Suppressor macrophage treated with lipopolysaccharide for 4 hours (primary cell): Measurements from ENCODE around the gene CDH15.

Source experiments
- DNase-seq: peaks from one replicate; pipeline ENCODE4 v3.0.0-alpha.2; 2020

Gene CDH15

DNA sequence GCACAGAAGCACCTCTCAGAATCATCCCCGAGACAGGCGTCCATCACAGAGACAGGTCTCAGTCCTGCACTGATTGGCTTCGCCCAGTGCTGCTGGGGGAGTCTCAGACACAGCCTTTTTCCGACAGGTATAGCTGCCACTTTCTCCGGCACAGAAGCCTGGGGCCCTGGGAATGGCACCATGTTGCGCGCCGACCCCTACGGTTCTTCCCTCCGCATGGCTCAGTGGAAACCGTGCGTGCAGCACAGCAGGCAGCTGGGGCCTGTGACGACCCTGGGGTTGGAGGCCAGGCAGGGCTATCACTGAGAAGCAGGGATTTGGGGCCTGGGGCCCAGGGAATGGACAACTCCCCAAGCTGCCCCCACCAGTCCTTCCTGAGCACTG lies 29.7 kb upstream of the CDH15 start:
- no peak for DNase-seq

- DNase-seq: peak; percentile 13
Measured at GRCh38 chr16:89142474-89143195, 28.9 kb upstream of the CDH15 start.

- DNase-seq: no peak
Measured at GRCh38 chr16:89143201-89143741, 28.3 kb upstream of the CDH15 start.

DNA sequence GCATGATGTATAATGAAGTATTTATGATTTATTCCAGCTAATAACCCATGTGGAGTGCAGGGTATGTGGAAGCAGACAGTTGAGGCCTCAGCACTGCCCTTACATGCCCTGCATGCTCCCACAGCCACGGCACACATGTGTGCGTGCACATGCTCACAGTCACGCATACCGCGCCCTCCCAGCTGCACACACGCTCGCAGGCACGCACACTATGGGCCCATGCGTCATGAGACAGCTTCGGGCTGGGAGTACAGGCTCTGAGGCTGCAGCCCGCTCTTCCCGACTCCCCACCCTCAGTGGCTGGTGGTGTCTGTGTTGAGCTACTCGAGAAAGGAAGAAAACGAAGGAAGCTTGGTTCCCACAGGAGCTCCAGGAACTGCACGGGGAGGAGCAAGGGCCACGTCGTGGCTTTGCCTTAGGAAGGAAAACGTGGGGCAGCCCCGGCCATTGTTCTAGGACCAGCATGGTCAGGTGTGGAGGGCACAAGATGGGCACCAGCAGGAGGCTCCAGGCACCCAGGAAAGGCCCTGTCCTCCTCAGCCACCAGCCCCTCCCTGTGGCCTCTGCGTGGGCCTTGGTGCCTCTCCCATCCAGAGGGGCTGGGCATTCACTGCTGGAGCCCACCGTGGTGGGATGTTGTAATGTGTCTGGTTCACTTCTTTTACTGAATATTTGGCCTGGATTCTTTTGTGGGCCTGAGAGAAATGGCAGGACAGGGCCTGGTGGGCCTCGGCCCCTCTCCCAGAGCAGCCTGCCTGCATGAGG lies 27.5 kb upstream of the CDH15 start:
- DNase-seq: no peak

- DNase-seq: no peak
Measured at GRCh38 chr16:89144681-89145080, 26.9 kb upstream of the CDH15 start.

DNA sequence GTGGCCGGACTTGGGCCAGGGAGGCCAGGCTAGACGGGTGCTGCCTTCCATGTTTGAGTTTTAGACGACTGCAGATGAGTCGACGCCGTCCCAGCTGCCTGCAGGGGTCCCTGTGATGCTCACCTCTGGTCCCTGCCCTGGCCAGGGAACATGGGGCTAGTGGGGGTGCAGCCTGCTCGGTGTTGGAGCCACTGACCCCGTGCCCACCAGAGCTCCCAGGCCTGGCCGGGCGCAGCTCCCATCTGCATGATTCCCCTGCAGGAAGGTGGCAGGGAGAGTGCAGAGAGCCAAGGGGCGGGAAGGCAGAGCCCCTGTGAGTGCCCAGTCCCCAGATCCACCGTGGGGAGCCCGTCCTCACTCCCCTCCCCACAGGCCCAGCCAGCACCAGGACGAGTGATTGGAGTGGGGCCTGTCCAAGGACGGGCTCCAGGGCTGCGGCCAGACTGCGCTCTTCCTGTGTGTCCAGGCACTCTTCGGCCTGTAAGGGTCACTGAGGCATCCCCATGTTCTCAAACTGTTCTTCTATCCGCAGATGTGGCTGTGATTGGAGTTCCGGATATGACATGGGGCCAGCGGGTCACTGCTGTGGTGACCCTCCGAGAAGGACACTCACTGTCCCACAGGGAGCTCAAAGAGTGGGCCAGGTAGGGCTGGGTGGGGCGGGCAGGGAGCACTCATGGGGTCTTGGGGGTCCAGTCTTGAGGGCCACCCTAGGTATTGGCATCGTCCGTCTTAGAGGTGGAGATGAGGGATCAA lies 26.0 kb upstream of the CDH15 start:
- DNase-seq: no peak

DNA sequence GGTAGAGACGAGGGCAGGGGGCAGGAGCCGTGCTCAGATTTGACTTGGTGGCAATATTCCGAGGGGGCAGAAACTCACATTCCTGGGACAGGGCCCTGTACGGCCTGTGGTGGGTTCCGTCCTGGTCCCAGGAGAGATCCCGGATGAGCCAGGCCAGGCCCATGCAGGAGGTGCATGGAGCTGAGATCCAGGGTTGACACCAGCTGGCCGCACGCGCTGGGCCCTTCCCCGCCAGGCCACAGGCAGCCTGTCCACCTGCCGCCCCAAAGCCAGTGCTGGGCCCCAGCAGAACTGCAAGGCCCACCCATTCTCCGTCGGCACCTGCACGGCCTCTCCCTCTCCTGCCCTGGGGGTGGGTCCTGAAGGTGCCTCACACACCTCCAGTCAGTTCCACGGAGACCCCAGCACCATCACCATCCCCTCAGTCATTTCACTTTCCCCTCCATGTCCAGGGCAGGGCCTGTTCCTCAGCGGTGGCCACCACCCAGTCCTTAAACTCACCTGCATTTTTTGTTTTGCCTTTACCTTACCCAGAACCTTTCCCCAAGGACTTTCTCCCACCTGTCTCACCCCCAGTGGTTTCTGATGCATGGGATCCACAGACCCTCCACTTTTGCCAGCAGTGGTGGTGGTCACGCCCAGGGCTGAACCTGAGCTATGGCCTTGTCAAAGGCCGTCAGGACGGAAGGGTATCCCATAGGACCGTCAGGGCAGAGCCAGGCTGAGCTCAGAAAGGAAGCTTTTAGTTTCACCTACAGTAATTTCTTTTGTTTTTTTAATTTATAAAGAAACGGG lies 25.1 kb upstream of the CDH15 start:
- no peak for DNase-seq

GRCh38 chr16:89147085-89147817 lies 24.3 kb upstream of the CDH15 start:
- no peak for DNase-seq

DNA sequence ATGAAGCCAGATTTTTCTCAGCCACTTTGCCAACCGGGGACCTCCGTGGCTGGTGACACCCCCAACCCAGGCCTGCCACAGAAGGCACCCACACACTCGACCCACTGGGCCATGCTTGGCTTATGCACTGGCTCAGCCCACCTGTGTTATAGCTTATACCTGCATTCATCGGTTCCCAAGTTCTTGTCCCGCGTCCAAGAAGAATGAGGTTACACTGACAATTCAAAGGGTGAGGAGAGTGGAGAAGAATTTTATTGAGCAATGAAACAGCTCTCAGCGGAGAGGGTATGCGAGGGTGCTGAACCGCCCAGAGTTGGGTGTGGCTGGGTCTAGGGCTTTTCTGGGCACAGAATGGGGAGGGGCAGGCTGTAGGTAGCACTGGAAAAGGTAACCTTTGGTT lies 22.2 kb upstream of the CDH15 start:
- DNase-seq: no peak

DNA sequence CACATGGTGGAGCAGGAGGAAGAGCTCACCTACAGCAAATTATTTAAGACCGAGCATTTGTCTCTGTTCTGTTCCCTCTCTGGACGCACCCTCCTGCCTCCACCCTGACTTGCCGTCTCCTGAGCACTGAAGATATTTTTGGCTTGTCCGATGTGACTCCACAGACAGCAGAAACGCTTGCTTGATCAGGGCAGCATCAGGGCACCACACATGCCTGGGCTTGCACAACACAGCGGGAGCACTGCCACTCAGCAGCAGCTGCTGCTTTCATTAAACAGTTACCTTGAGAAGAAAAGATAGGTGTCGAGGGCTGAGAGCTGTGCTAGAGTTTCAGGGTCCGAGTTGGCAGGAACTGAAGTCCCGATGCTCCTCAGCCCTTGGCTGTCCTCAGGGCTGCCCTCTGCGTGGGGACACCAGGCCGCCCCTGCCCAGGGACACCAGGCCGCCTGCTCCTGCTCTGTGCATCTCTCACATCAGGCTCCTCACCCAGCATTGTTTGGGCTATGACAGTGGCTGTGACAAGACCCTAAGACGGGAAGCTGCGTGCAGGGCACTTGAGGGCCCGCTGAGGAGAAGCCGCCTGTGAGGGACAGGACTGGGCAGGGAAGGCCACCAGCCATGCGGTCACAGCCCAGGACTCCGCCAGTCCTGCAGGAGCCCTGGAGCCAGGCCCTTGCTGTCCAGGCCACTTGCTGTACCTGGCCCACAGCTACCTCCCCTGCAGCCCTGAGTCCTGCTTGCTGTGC lies 21.3 kb upstream of the CDH15 start:
- no peak for DNase-seq

DNA sequence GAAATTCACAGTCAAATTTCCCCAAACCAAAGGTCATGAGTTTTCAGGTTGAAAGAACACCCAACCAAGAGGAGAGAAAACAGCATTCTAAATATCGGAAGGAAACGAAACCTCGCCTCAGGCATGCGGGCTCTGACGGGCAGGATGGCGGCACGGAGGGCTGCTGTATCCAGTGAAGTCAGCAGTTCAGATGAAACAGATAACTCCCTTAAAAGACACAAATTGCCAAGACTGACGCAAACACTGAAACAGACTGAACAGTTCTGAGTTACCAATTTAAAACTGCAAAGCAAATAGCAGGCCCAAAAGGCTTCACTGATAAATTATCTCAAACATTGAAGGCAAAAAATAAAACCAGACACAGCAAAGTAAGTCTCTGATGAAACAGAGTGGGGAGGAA lies 20.6 kb upstream of the CDH15 start:
- DNase-seq: no peak

- DNase-seq: peak; percentile 31
Measured at GRCh38 chr16:89152831-89153700, 18.5 kb upstream of the CDH15 start.

DNA sequence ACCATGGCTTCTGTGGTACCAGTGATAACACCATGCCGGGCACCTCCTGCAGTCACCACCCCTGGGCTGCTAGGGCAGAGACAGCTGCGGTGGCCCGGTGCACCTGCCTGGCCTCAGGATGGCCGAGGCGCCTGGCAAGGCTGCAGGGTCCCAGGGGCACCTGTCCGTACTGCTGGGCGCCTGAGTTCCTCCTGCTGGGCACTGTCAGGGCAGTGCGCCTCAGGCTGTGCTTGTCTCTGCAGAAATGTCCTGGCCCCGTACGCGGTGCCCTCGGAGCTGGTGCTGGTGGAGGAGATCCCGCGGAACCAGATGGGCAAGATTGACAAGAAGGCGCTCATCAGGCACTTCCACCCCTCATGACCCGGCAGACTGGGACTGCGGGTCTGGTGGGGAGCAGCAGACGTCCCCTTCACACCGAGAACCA lies 17.7 kb upstream of the CDH15 start:
- no peak for DNase-seq

- no peak for DNase-seq
Measured at GRCh38 chr16:89154390-89155183, 17.0 kb upstream of the CDH15 start.

DNA sequence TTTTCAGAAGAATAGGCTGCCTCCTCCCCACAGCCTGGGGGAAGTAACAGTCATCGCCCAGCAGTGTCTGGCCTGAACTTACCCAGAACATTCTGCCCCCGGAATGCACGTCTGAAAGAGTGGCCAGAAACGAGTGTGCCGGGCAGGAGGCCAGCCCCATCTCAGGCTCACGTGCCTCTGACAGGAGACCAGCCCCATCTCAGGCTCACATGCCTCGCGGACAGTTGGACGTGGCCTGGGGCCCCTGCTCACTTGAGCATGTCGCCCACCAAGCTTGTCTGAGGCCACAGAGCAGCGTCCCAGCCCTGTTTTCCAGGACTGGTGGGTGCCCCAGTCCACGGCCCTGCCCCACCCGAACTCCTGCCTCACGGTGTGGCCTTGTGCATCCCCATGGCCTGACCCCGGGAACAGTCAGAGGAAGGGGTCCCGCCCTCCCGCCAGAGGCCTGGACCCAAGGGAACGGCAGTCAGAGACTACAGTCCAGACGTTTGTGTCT lies 16.3 kb upstream of the CDH15 start:
- peak; percentile 21 for DNase-seq

- DNase-seq: no peak
Measured at GRCh38 chr16:89155851-89156739, 15.5 kb upstream of the CDH15 start.

GRCh38 chr16:89156740-89157645 lies 14.6 kb upstream of the CDH15 start:
- DNase-seq: no peak
